Tibial nerve (tissue), 4 donors: Measurements from ENCODE around the gene MOSMO. TPM values are rescaled to one million over a fixed set of nuclear protein-coding genes. Genes with fewer than 3 reads are reported as not detected.

Experiments used
- DNase-seq, 2 donors: peaks; one replicate each; pipeline ENCODE4 v3.0.0-alpha.2; 2019; ENCODE audit warnings: low spot score in 2 of 2
- H3K27ac ChIP-seq, 4 donors: fragments of 200-600 bp; sonication (generic) in 3 of 4; one replicate each; pipeline ENCODE4 v1.5.1; 2017 to 2019; ENCODE audit warnings: mild to moderate bottlenecking in 1 of 4
- H3K27me3 ChIP-seq, 2 donors: fragments of 200-600 bp; sonication (generic) in 1 of 2; one replicate each; pipeline versions ENCODE4 v1.5.1 to v1.6.0; 2017 to 2019
- H3K36me3 ChIP-seq, 3 donors: fragments of 200-600 bp; sonication (generic); one replicate each; pipeline ENCODE4 v1.5.1; 2018 to 2019
- H3K4me1 ChIP-seq, 4 donors: fragments of 200-600 bp; sonication (generic) in 3 of 4; one replicate each; pipeline ENCODE4 v1.5.1; 2017 to 2019
- H3K4me3 ChIP-seq, 4 donors: fragments of 200-600 bp; sonication (generic) in 3 of 4; one replicate each; pipeline ENCODE4 v1.5.1; 2017 to 2019; ENCODE audit warnings: mild to moderate bottlenecking in 1 of 4, moderate library complexity in 1 of 4
- H3K9me3 ChIP-seq, 4 donors: fragments of 200-600 bp; sonication (generic) in 3 of 4; one replicate each; pipeline ENCODE4 v1.5.1; 2017 to 2019
- CTCF ChIP-seq, 5 experiments: fragments of 200-600 bp in 3 of 5; fragments of 450-650 bp in 2 of 5; sonication (generic) in 3 of 5; IDR thresholded peaks; one replicate each; pipeline ENCODE4 v1.5.1; 2016 to 2019; ENCODE audit warnings: antibody characterized with exemption in 5 of 5, mild to moderate bottlenecking in 3 of 5, moderate library complexity in 2 of 5
- EP300 ChIP-seq, 2 donors: sonication (generic); formaldehyde crosslinking; IDR thresholded peaks; one replicate each; pipeline ENCODE4 v1.6.1; 2017; ENCODE audit warnings: antibody characterized with exemption in 2 of 2, mild to moderate bottlenecking in 1 of 2
- POLR2A ChIP-seq, 2 donors: fragments of 450-650 bp; IDR thresholded peaks; one replicate each; pipeline ENCODE4 v1.6.1; 2017; ENCODE audit warnings: antibody characterized with exemption in 2 of 2, mild to moderate bottlenecking in 2 of 2, moderate library complexity in 2 of 2
- WGBS, 2 donors: methylation state at CpG; one replicate each; pipeline ENCODE4 v1.1.5; 2018; 5-methylcytosine and 5-hydroxymethylcytosine counted together
- total RNA-seq, 4 donors: library from RNA; depleted of rRNA; stranded (reverse); fragments of >200 nt; gene quantifications; one replicate each; pipeline ENCODE4 v1.1.0, GENCODE V29; 2016

MOSMO gene
- total RNA-seq, 4 donors from 2014 or later: 19.3 to 33.6 (median 26.0) TPM

- TF ChIP-seq EP300 (IDR thresholded peaks at IDR 0.05) (no peak), POLR2A (IDR thresholded peaks at IDR 0.05) (no peak), CTCF (IDR thresholded peaks at IDR 0.05) (no peak)
- no peaks in the 10 kb centered on the region for H3K4me1 ChIP-seq
- H3K9me3 ChIP-seq: no peaks in the 10 kb centered on the region
- H3K27me3 ChIP-seq: no peaks in the 10 kb centered on the region
- WGBS, 2 donors: 96 to 100% methylated on average over 1 of the region's 1 CpG
- DNase-seq: no peak
- peaks cover 0 to 12% (median 0%) of the 10 kb centered on the region in 3 donors for H3K36me3 ChIP-seq
- no peak overlapping the region for H3K4me3 ChIP-seq
- no peak overlapping the region for H3K27ac ChIP-seq
Observed at GRCh38 chr16:22086440-22086839, 78.5 kb downstream of the MOSMO start.

- Histone ChIP-seq H3K4me1 (peaks cover 0 to 7% (median 0%) of the 10 kb centered on the region in 4 donors), H3K4me3 (no peak overlapping the region), H3K36me3 (peaks cover 0 to 12% (median 0%) of the 10 kb centered on the region in 3 donors), H3K9me3 (no peaks in the 10 kb centered on the region), H3K27ac (no peak overlapping the region), H3K27me3 (no peaks in the 10 kb centered on the region)
- DNase-seq: no peak
- whole genome bisulfite sequencing, 2 donors: 92 to 100% methylated on average over 1 of the region's 1 CpG
- no peak for TF ChIP-seq EP300 (IDR thresholded peaks at IDR 0.05)
- TF ChIP-seq POLR2A (IDR thresholded peaks at IDR 0.05): no peak
- TF ChIP-seq CTCF (IDR thresholded peaks at IDR 0.05): no peak
Observed at GRCh38 chr16:22088642-22089041, 80.7 kb downstream of the MOSMO start.

- H3K27ac ChIP-seq: no peak overlapping the region
Observed at GRCh38 chr16:22089910-22090309, 82.0 kb downstream of the MOSMO start.

GRCh38 chr16:22091721-22092120 lies 83.8 kb downstream of the MOSMO start:
- H3K36me3 ChIP-seq: no peaks in the 10 kb centered on the region
- TF ChIP-seq POLR2A (IDR thresholded peaks at IDR 0.05) (no peak), CTCF (IDR thresholded peaks at IDR 0.05) (no peak), EP300 (IDR thresholded peaks at IDR 0.05) (no peak)
- peaks cover 0 to 7% (median 0%) of the 10 kb centered on the region in 4 donors for H3K4me1 ChIP-seq
- no peaks in the 10 kb centered on the region for H3K9me3 ChIP-seq
- H3K27me3 ChIP-seq: no peaks in the 10 kb centered on the region
- DNase-seq: no peak
- no peak overlapping the region for H3K27ac ChIP-seq
- WGBS, 2 donors: 93 to 94% methylated on average over 3 of the region's 3 CpGs
- no peak overlapping the region for H3K4me3 ChIP-seq

More at GRCh38 chr16:22089910-22090309, 82.0 kb downstream of the MOSMO start:
- H3K36me3 ChIP-seq: peaks cover 0 to 12% (median 0%) of the 10 kb centered on the region in 3 donors
- no peaks in the 10 kb centered on the region for H3K9me3 ChIP-seq
- WGBS, 2 donors: 88% methylated on average over 4 of the region's 4 CpGs
- no peak overlapping the region for H3K4me3 ChIP-seq
- no peaks in the 10 kb centered on the region for H3K27me3 ChIP-seq
- no peak for DNase-seq
- peaks cover 0 to 7% (median 0%) of the 10 kb centered on the region in 4 donors for H3K4me1 ChIP-seq
- TF ChIP-seq EP300 (IDR thresholded peaks at IDR 0.05) (no peak), POLR2A (IDR thresholded peaks at IDR 0.05) (no peak), CTCF (IDR thresholded peaks at IDR 0.05) (no peak)

GRCh38 chr16:22092143-22092933 lies 84.4 kb downstream of the MOSMO start, which contains the start of gene VWA3A:
TSS of gene VWA3A (plus strand) at chr16:22092541. CDS start at chr16:22092638, 97 bp downstream.
- Histone ChIP-seq H3K27me3 (no peaks in the 10 kb centered on the region), H3K27ac (no peak within 1 kb of the TSS), H3K9me3 (no peaks in the 10 kb centered on the region), H3K4me1 (peaks cover 0 to 7% (median 0%) of the 10 kb centered on the region in 4 donors), H3K4me3 (no peak within 1 kb of the TSS), H3K36me3 (no peaks in the 10 kb centered on the region)
- no peak for DNase-seq
- WGBS, 2 donors: 50 to 52% methylated on average over 9 of the region's 9 CpGs
- TF ChIP-seq POLR2A (IDR thresholded peaks at IDR 0.05) (no peak), EP300 (IDR thresholded peaks at IDR 0.05) (no peak), CTCF (IDR thresholded peaks at IDR 0.05) (no peak)
